GM19240 (cell line): ENCODE data around the gene F10.
"Not testable (repeated sequence)": the region's sequence is repeated elsewhere in the genome, so short reads cannot be mapped to it uniquely, and the experiment has no call there.

Experiments used
- DNase-seq: peaks from one replicate; pipeline ENCODE4 v3.0.0; 2011; ENCODE audit warnings: low spot score; ENCODE audit not compliant: insufficient read length

F10 gene

GRCh38 chr13:113122550-113123225 is at the start of gene F10:
F10 (plus strand) TSS chr13:113122799; CDS start chr13:113122856, 57 bp downstream.
- no peak for DNase-seq

DNA sequence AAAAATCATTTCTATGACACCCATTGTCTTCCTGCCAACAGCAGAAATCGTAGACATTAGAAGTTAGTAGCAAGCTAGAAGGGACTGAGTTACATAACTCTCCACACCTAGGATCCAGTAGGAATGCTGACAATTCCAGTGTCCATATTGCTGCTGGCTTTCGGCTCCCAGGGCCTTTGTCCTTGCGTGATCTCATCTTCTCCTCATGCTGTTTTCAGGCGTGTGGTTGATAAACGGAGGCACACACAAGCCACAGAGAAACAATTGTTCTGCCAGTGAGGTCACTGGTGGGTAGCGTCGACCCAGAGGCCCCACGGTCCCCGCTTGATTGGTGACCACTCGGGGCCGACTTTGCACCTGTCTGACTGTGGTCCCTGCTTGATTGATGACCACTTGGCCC is 48.7 kb upstream of the F10 start:
- no peak for DNase-seq

DNA sequence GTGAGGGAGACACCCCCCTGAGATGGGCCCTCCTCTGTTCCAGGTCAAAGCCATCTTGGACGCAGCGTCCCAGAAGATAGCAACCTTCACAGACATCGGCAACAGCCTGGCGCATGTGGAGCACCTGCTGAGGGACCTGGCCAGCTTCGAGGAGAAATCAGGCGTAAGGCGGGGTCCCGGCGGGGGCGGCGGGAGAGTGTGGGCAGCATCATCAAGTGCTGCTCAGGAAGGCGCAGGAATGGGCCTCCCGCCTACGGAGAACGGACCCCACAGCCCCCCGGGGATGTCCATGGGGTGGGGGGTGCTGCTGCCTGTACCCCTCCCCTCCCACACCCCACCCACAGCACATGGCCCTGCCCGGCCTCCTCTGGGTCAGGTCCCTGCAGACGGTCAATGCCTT is 48.2 kb upstream of the F10 start:
- no peak for DNase-seq

- DNase-seq: no peak
Measured at GRCh38 chr13:113074876-113075275, 47.7 kb upstream of the F10 start.

- no peak for DNase-seq
Measured at GRCh38 chr13:113075711-113076110, 46.9 kb upstream of the F10 start.

GRCh38 chr13:113076681-113077401 is 45.8 kb upstream of the F10 start:
- DNase-seq: no peak

GRCh38 chr13:113077566-113077952 is 45.0 kb upstream of the F10 start:
- no peak for DNase-seq

DNA sequence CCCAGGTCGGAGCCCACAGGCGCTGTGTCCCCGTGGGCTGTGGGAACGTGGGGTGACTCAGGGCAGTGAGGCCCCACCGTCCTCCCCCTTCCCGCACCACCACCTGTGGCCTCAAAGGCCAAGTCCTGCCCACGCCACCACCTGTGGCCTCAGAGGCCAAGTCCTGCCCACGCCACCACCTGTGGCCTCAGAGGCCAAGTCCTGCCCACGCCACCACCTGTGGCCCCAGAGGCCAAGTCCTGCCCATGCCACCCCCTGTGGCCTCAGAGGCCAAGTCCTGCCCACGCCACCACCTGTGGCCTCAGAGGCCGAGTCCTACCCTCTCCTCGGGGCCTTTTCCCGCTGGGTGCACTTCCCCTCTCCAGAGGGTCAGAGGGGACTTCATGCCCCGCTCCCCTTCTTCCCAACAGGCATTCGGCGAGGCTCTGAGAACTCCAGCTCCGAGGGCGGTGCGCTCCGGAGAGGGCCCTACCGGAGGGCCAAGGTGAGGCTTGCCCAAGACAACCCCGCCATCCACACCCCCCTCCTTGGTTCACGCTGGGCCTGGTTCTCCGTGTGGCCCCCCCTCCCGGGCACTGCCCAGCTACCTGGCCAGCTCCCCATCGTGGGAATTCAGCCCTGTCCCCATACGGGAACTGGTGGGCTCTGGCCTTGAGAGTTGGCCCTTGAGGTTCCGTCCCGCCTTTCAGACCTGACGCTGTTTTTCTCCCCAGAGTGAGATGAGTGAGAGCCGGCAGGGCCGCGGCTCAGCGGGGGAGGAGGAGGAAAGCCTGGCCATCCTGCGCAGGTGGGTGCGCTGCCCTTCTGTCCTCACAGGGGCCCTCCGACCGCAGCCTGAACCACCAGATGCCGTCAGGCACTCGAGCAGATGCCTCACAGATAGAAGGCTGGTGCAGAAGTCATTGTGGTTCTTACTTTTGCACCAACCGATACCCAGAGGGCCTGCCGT is 44.4 kb upstream of the F10 start:
- DNase-seq: no peak

- DNase-seq: no peak
Measured at GRCh38 chr13:113078902-113079780, 43.5 kb upstream of the F10 start.

- DNase-seq: not testable (repeated sequence)
Measured at GRCh38 chr13:113079781-113080080, 42.9 kb upstream of the F10 start.

- DNase-seq: no peak
Measured at GRCh38 chr13:113080361-113080831, 42.2 kb upstream of the F10 start.

GRCh38 chr13:113080901-113081521 is 41.6 kb upstream of the F10 start:
- DNase-seq: no peak

GRCh38 chr13:113082198-113083021 is 40.2 kb upstream of the F10 start:
- DNase-seq: no peak

- no peak for DNase-seq
Measured at GRCh38 chr13:113083022-113083373, 39.6 kb upstream of the F10 start.

GRCh38 chr13:113083402-113084061 is 39.1 kb upstream of the F10 start:
- DNase-seq: no peak

- no peak for DNase-seq
Measured at GRCh38 chr13:113084094-113084942, 38.3 kb upstream of the F10 start.

DNA sequence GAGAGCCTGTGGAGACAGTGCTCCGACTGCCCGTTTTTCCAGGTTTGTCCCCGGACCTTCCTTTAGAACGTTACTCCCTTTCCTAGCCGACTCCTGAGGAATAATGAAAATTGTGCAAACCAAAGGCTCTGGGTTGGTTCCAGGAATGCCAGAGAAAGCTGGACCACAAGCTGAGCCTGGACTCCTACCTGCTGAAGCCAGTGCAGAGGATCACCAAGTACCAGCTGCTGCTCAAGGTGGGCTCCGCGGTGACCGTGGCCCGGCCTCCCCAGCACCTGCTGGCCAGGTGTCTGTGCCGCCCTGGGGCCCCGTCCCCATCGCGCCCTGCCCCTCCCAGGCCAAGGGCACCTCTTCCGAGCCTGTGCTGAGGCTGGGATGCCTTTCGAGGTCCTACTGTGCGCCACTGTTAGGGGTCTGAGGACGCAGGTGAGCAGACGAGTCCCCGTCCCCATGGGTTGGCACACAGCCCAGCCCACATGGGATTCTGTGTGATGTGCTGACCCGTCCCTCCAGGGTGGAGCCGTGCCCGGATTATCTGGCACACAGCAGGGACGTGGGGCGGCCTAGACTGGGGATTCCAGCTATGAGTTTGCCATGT is 37.6 kb upstream of the F10 start:
- no peak for DNase-seq
